GM12878 (cell line): Measurements from ENCODE around the gene C17orf113. TPM values are rescaled to one million over a fixed set of nuclear protein-coding genes. Genes with fewer than 3 reads are reported as not detected.

Experiments
- ATAC-seq: fragments of 200-7000 bp; cut with Tn5 transposase; 3 replicates; pipeline ENCODE4 v1.9.1; 2020; ENCODE audit warnings: mild to moderate bottlenecking, moderate library complexity
- BruUV-seq: library from RNA; stranded (reverse); fragments of 400-500 nt; replicated peaks from 2 replicates; lab custom pipeline; 2021; lab: Mats Ljungman, UMichigan
- CTCF ChIA-PET: fragments of 300-600 bp; sonication (Branson Sonifier 250); formaldehyde crosslinking; extraction: SDS; loops from one replicate; lab custom pipeline; 2021; ENCODE audit warnings: inconsistent platforms; lab: Yijun Ruan, JAX
- POLR2A ChIA-PET: fragments of 350-600 bp; formaldehyde crosslinking; extraction: SDS; loops from one replicate; lab custom pipeline; 2021; ENCODE audit warnings: inconsistent platforms; lab: Charles Lee
- RAD21 ChIA-PET: fragments of 300-600 bp; sonication (Branson Sonifier 250); formaldehyde crosslinking; loops from one replicate; lab custom pipeline; 2023; ENCODE audit warnings: antibody characterized with exemption; ENCODE audit not compliant: unreplicated experiment; lab: Charles Lee
- SMC1A ChIA-PET: fragments of 300-600 bp; sonication (Branson Sonifier 250); formaldehyde crosslinking; loops from one replicate; lab custom pipeline; 2023; ENCODE audit not compliant: unreplicated experiment, uncharacterized antibody; lab: Charles Lee
- DNase-seq: peaks from one replicate; pipeline ENCODE4 v3.0.0-alpha.2; 2011; ENCODE audit warnings: low read depth, low spot score
- FAIRE-seq: peaks from 3 replicates; lab custom pipeline; 2011; peaks lifted over from hg19 to GRCh38; lab: Jason Lieb, UNC
- H2AFZ ChIP-seq: 2 replicates; pipeline ENCODE4 v1.6.0; 2011; ENCODE audit warnings: low read depth, low read length, control low read depth; ENCODE audit not compliant: control insufficient read depth
- H3K27ac ChIP-seq: 2 replicates; pipeline ENCODE4 v1.5.1; 2011; ENCODE audit warnings: control low read depth; ENCODE audit not compliant: control insufficient read depth, insufficient read depth
- H3K27me3 ChIP-seq, 2 experiments: replicated peaks in 1 of 2; 2 replicates each; pipeline versions ENCODE4 v1.6.0 to v1.6.1; 2011; ENCODE audit warnings: low read length in 1 of 2; ENCODE audit not compliant: control insufficient read depth in 2 of 2, insufficient read depth in 2 of 2
- H3K36me3 ChIP-seq, 2 experiments: 2 replicates each; pipeline ENCODE4 v1.5.1; 2011; ENCODE audit warnings: low read length in 1 of 2; ENCODE audit not compliant: control insufficient read depth in 2 of 2, insufficient read depth in 2 of 2
- H3K4me1 ChIP-seq: 2 replicates; pipeline ENCODE4 v1.6.1; 2011; ENCODE audit warnings: mild to moderate bottlenecking, low read length, moderate library complexity, mixed read lengths; ENCODE audit not compliant: control insufficient read depth, insufficient read depth
- H3K4me2 ChIP-seq: 2 replicates; pipeline ENCODE4 v1.6.0; 2011; ENCODE audit warnings: control low read depth; ENCODE audit not compliant: control insufficient read depth, insufficient read depth
- H3K4me3 ChIP-seq: fragments of 200-600 bp; sonication (generic); 2 replicates; pipeline ENCODE4 v1.5.1; 2016
- H3K79me2 ChIP-seq: 2 replicates; pipeline ENCODE4 v1.6.0; 2011; ENCODE audit warnings: low read length; ENCODE audit not compliant: control insufficient read depth, insufficient read depth
- H3K9ac ChIP-seq: 2 replicates; pipeline ENCODE4 v1.8.0; 2011; ENCODE audit warnings: low read length, control low read depth, mixed read lengths; ENCODE audit not compliant: control insufficient read depth, insufficient read depth
- H3K9me3 ChIP-seq: replicated peaks from 3 replicates; pipeline ENCODE4 v1.5.1; 2011; ENCODE audit warnings: mild to moderate bottlenecking, low read length; ENCODE audit not compliant: control insufficient read depth, insufficient read depth
- H4K20me1 ChIP-seq: 2 replicates; pipeline ENCODE4 v1.6.0; 2011; ENCODE audit not compliant: control insufficient read depth, insufficient read depth
- BCLAF1 ChIP-seq: fragments of 450-650 bp; IDR thresholded peaks from 2 replicates; pipeline ENCODE4 v1.6.1; 2017; ENCODE audit warnings: antibody characterized with exemption, mild to moderate bottlenecking, moderate library complexity
- E2F8 ChIP-seq: fragments of 450-650 bp; IDR thresholded peaks from 2 replicates; pipeline ENCODE4 v1.6.1; 2018; ENCODE audit warnings: mild to moderate bottlenecking, low read depth, moderate library complexity; ENCODE audit not compliant: partially characterized antibody
- EED ChIP-seq: sonication (generic); IDR thresholded peaks from 2 replicates; pipeline ENCODE4 v1.6.1; 2016; ENCODE audit warnings: antibody characterized with exemption, low read depth
- EGR1 ChIP-seq, 2 experiments: IDR thresholded peaks; 1 replicate in 1 of 2; 2 replicates in 1 of 2; pipeline ENCODE4 v1.6.1; 2011 to 2012; ENCODE audit warnings: low read depth in 2 of 2, low read length in 2 of 2, borderline replicate concordance in 1 of 2, mild to moderate bottlenecking in 1 of 2, moderate library complexity in 1 of 2
- HDGF ChIP-seq: fragments of 450-650 bp; IDR thresholded peaks from 2 replicates; pipeline ENCODE4 v1.6.1; 2016; ENCODE audit warnings: antibody characterized with exemption
- JUNB ChIP-seq: IDR thresholded peaks from 2 replicates; pipeline ENCODE4 v1.6.1; 2016; ENCODE audit warnings: antibody characterized with exemption, mild to moderate bottlenecking
- MTA3 ChIP-seq: IDR thresholded peaks from 2 replicates; pipeline ENCODE4 v1.6.1; 2012; ENCODE audit warnings: low read length, inconsistent platforms, borderline replicate concordance
- NFYA ChIP-seq: IDR thresholded peaks from 2 replicates; pipeline ENCODE4 v1.6.1; 2011; ENCODE audit warnings: low read depth, mild to moderate bottlenecking, low read length, improper control_type of control experiment, borderline replicate concordance
- NR2F1 ChIP-seq: fragments of 450-650 bp; conservative IDR thresholded peaks from 2 replicates; pipeline ENCODE4 v1.6.1; 2017; ENCODE audit warnings: mild to moderate bottlenecking
- PAX8 ChIP-seq: fragments of 450-650 bp; IDR thresholded peaks from 2 replicates; pipeline ENCODE4 v1.6.1; 2017; ENCODE audit warnings: mild to moderate bottlenecking, moderate library complexity
- RAD21 ChIP-seq: IDR thresholded peaks from 2 replicates; pipeline ENCODE4 v1.6.1; 2011; ENCODE audit warnings: mild to moderate bottlenecking, low read depth, low read length, moderate library complexity; ENCODE audit not compliant: insufficient read depth
- SP1 ChIP-seq: IDR thresholded peaks from one replicate; pipeline ENCODE4 v1.6.1; 2011; ENCODE audit warnings: low read depth, low read length
- SREBF1 ChIP-seq: IDR thresholded peaks from 2 replicates; pipeline ENCODE4 v1.6.1; 2012; ENCODE audit warnings: mild to moderate bottlenecking, low read length
- SRF ChIP-seq, 2 experiments: IDR thresholded peaks; 2 replicates each; pipeline ENCODE4 v1.6.1; 2011; ENCODE audit warnings: low read depth in 2 of 2, low read length in 2 of 2, mild to moderate bottlenecking in 1 of 2, moderate library complexity in 1 of 2
- SUPT20H ChIP-seq: IDR thresholded peaks from 2 replicates; pipeline ENCODE4 v1.6.1; 2011; ENCODE audit warnings: low read depth, mild to moderate bottlenecking, low read length, moderate library complexity, borderline replicate concordance; ENCODE audit not compliant: control insufficient read depth
- ZNF24 ChIP-seq: fragments of 450-650 bp; IDR thresholded peaks from 2 replicates; pipeline ENCODE4 v1.6.1; 2017; ENCODE audit warnings: antibody characterized with exemption, mild to moderate bottlenecking
- WGBS: methylation state at CpG from one replicate; pipeline ENCODE4 v1.1.6; 2016; ENCODE audit warnings: low lambda C conversion rate; ENCODE audit not compliant: insufficient replicate concordance, insufficient coverage; ENCODE audit errors: missing lambda C conversion rate; 5-methylcytosine and 5-hydroxymethylcytosine counted together
- in situ Hi-C: fragments of 300-500 bp; cut with MboI; formaldehyde crosslinking; loops from 9 replicates; pipeline ENCODE4 v1.14.3; 2018; ENCODE audit warnings: mixed read lengths
- intact Hi-C: fragments of 100-400 bp; cut with micrococcal nuclease; formaldehyde crosslinking; loops from one replicate; pipeline ENCODE4 v1.14.2; 2022; ENCODE audit not compliant: unreplicated experiment
- polyA plus RNA-seq, 11 experiments: library from polyadenylated mRNA; depleted of rRNA in 4 of 11; unstranded in 6 of 11; stranded (reverse) in 5 of 11; fragments of >200 nt; fragmentation: Nextera tagmentation in 4 of 11; fragmentation: Illumina TruSeq in 1 of 11; extraction: Ambion mirVana in 4 of 11; extraction: Trizol in 1 of 11; gene quantifications; 1 replicate in 1 of 11; 2 replicates in 10 of 11; pipeline versions ENCODE4 v1.2.1 to v1.2.3, GENCODE V29; 2011 to 2016; ENCODE audit warnings: inconsistent platforms in 2 of 11, missing spikeins in 2 of 11, low read depth in 1 of 11
- total RNA-seq, 4 experiments: library from RNA; depleted of rRNA in 3 of 4; stranded (reverse); fragments of >200 nt in 3 of 4; fragmentation: Illumina TruSeq in 1 of 4; extraction: Trizol in 1 of 4; gene quantifications; 2 replicates each; pipeline versions ENCODE4 v1.2.1 to v1.2.3, GENCODE V29; 2013 to 2021
- TF ChIP-seq, protein P1 (sequence below): fragments of 150-350 bp; IDR thresholded peaks from 2 replicates; pipeline ENCODE4 v1.6.1; 2014; ENCODE audit warnings: mild to moderate bottlenecking, low read depth, low read length

The C17orf113 gene
- total and polyA plus RNA-seq, 10 of the 15 experiments (the other 5 are each of a cell fraction or from before 2014, with no cell fraction given): 0.03 to 0.17 (median 0.08) TPM; not detected in 3

- Histone ChIP-seq H2AFZ (no peak overlapping the region), H3K9me3 (no peaks in the 10 kb centered on the region), H3K4me1 (peaks cover 8% of the 10 kb centered on the region; the same call in 1 of the 2 replicates), H3K36me3 (no peaks in the 10 kb centered on the region), H3K27ac (no peak overlapping the region), H4K20me1 (no peaks in the 10 kb centered on the region), H3K9ac (no peak overlapping the region), H3K4me3 (no peak overlapping the region), H3K79me2 (no peaks in the 10 kb centered on the region), H3K4me2 (no peak overlapping the region), H3K27me3 (no peaks in the 10 kb centered on the region)
- no peak for FAIRE-seq
- no peak for ATAC-seq
- no TSS peak for BruUV-seq
- intact Hi-C loops: no loop called here
- SMC1A ChIA-PET: interaction anchor here (1.7 kb wide), 1 partner anchor 73 kb away, joined by 4 read pairs; no protein-coding TSS in a partner anchor
- POLR2A ChIA-PET: no interaction called here
- in situ Hi-C loops: no loop called here
- WGBS: 51% methylated on average over 20 of the region's 20 CpGs
- no peak for DNase-seq
- CTCF ChIA-PET: interaction anchor here (2.0 kb wide), 1 partner anchor 23 kb away, joined by 6 read pairs; no protein-coding TSS in a partner anchor
- RAD21 ChIA-PET: no interaction called here
- no peak for TF ChIP-seq PAX8
- TF ChIP-seq SRF (IDR thresholded peaks at IDR 0.05; ENCODE audit: low read depth in 2 of 2, low read length in 2 of 2): no peak
- no peak for TF ChIP-seq EGR1 (IDR thresholded peaks at IDR 0.05; ENCODE audit: borderline replicate concordance in 1 of 2, low read depth in 2 of 2, low read length in 2 of 2)
- TF ChIP-seq HDGF: no peak
- no peak for TF ChIP-seq MTA3
- TF ChIP-seq SP1: no peak
- no peak for TF ChIP-seq SUPT20H
- TF ChIP-seq SREBF1: no peak
- TF ChIP-seq, protein P1, sequence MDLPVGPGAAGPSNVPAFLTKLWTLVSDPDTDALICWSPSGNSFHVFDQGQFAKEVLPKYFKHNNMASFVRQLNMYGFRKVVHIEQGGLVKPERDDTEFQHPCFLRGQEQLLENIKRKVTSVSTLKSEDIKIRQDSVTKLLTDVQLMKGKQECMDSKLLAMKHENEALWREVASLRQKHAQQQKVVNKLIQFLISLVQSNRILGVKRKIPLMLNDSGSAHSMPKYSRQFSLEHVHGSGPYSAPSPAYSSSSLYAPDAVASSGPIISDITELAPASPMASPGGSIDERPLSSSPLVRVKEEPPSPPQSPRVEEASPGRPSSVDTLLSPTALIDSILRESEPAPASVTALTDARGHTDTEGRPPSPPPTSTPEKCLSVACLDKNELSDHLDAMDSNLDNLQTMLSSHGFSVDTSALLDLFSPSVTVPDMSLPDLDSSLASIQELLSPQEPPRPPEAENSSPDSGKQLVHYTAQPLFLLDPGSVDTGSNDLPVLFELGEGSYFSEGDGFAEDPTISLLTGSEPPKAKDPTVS: no peak
- TF ChIP-seq NFYA: no peak
- TF ChIP-seq EED: no peak
- no peak for TF ChIP-seq NR2F1
- TF ChIP-seq RAD21: no peak
- no peak for TF ChIP-seq JUNB
- TF ChIP-seq BCLAF1: no peak
- TF ChIP-seq E2F8: no peak
- TF ChIP-seq ZNF24: no peak
These were observed 7.6 kb downstream of the C17orf113 start for GRCh38 chr17:42042598-42043319.
